HCT116 (cell line): ENCODE measurements around the gene CD82. TPM values are rescaled to one million over a fixed set of nuclear protein-coding genes. Genes with fewer than 3 reads are reported as not detected.

Experiments
- ATAC-seq: fragments of 200-7000 bp; cut with Tn5 transposase; 2 replicates; pipeline ENCODE4 v1.9.1; 2020; ENCODE audit warnings: mild to moderate bottlenecking, moderate library complexity
- BruUV-seq: library from RNA; stranded (reverse); fragments of 400-500 nt; replicated peaks from 2 replicates; lab custom pipeline; 2021; lab: Mats Ljungman, UMichigan
- CTCF ChIA-PET: fragments of 300-600 bp; sonication (Branson Sonifier 250); formaldehyde crosslinking; loops from one replicate; lab custom pipeline; 2021; ENCODE audit warnings: antibody characterized with exemption; lab: Charles Lee
- POLR2A ChIA-PET: fragments of 300-600, 350-600 bp; sonication (Branson Sonifier 250); formaldehyde crosslinking; loops from one replicate; lab custom pipeline; 2021; ENCODE audit warnings: antibody characterized with exemption; lab: Charles Lee
- RAD21 ChIA-PET, 2 experiments: fragments of 300-600 bp; sonication (Branson Sonifier 250); formaldehyde crosslinking; loops; one replicate each; lab custom pipeline; 2023; ENCODE audit warnings: low total read pairs in 2 of 2; ENCODE audit not compliant: uncharacterized antibody in 2 of 2, unreplicated experiment in 2 of 2, low non-redundant PET in 1 of 2; lab: Charles Lee
- DNase-seq: peaks from one replicate; pipeline ENCODE4 v3.0.0-alpha.2; 2010; ENCODE audit warnings: low read depth, low spot score
- H2AFZ ChIP-seq: fragments of 200-600 bp; shearing (Covaris generic), sonication (generic); 2 replicates; pipeline ENCODE4 v1.6.1; 2017; ENCODE audit warnings: low read depth, mixed run types, mixed read lengths, antibody characterized with exemption, low read length; ENCODE audit not compliant: poor library complexity, severe bottlenecking
- H3K27ac ChIP-seq: 2 replicates; pipeline ENCODE4 v1.5.1; 2012; ENCODE audit warnings: low read depth, low read length
- H3K27me3 ChIP-seq: fragments of 200-600 bp; sonication (generic); 2 replicates; pipeline ENCODE4 v1.6.1; 2016; ENCODE audit warnings: mixed run types, low read length, mixed read lengths; ENCODE audit not compliant: insufficient read depth
- H3K36me3 ChIP-seq, 2 experiments: fragments of 200-500 bp in 1 of 2; fragments of 200-600 bp in 1 of 2; sonication (Bioruptor generic) in 1 of 2; sonication (generic) in 1 of 2; 2 replicates each; pipeline versions ENCODE4 v1.5.1 to v1.6.1; 2014 to 2016; ENCODE audit warnings: low read length in 2 of 2, inconsistent platforms in 1 of 2, mixed read lengths in 1 of 2, mixed run types in 1 of 2; ENCODE audit not compliant: insufficient read depth in 2 of 2, control insufficient read depth in 1 of 2
- H3K4me1 ChIP-seq, 2 experiments: fragments of 200-600 bp in 1 of 2; sonication (generic) in 1 of 2; 2 replicates each; pipeline versions ENCODE4 v1.5.1 to v1.6.1; 2012 to 2017; ENCODE audit warnings: low read length in 2 of 2, inconsistent platforms in 1 of 2, mild to moderate bottlenecking in 1 of 2, mixed read lengths in 1 of 2, mixed run types in 1 of 2, moderate library complexity in 1 of 2; ENCODE audit not compliant: insufficient read depth in 2 of 2, control insufficient read depth in 1 of 2
- H3K4me2 ChIP-seq: fragments of 200-600 bp; sonication (generic); 2 replicates; pipeline ENCODE4 v1.6.1; 2017; ENCODE audit warnings: mixed run types, low read length, mixed read lengths
- H3K4me3 ChIP-seq, 2 experiments: fragments of 200-600 bp in 1 of 2; sonication (generic) in 1 of 2; replicated peaks in 1 of 2; 2 replicates each; pipeline ENCODE4 v1.5.1; 2011 to 2016; ENCODE audit warnings: low read length in 2 of 2, control low read depth in 1 of 2, low read depth in 1 of 2, mild to moderate bottlenecking in 1 of 2, mixed read lengths in 1 of 2, mixed run types in 1 of 2
- H3K79me2 ChIP-seq: fragments of 200-600 bp; sonication (generic); 2 replicates; pipeline ENCODE4 v1.6.1; 2017; ENCODE audit warnings: mild to moderate bottlenecking, mixed run types, low read length, moderate library complexity, mixed read lengths; ENCODE audit not compliant: insufficient read depth
- H3K9ac ChIP-seq: fragments of 200-600 bp; sonication (generic); 2 replicates; pipeline ENCODE4 v1.6.1; 2016; ENCODE audit warnings: low read length, mixed read lengths
- H3K9me2 ChIP-seq: fragments of 200-600 bp; sonication (generic), shearing (Covaris generic); 2 replicates; pipeline ENCODE4 v1.6.1; 2017; ENCODE audit warnings: mixed run types, mild to moderate bottlenecking, moderate library complexity; ENCODE audit not compliant: insufficient read depth
- H3K9me3 ChIP-seq, 2 experiments: fragments of 200-500 bp in 1 of 2; fragments of 200-600 bp in 1 of 2; sonication (Bioruptor generic) in 1 of 2; sonication (generic) in 1 of 2; 2 replicates each; pipeline ENCODE4 v1.6.1; 2014 to 2017; ENCODE audit warnings: low read length in 2 of 2, mixed read lengths in 2 of 2, inconsistent platforms in 1 of 2, low read depth in 1 of 2, mild to moderate bottlenecking in 1 of 2, mixed run types in 1 of 2, moderate library complexity in 1 of 2; ENCODE audit not compliant: control insufficient read depth in 1 of 2, insufficient read depth in 1 of 2
- H4K20me1 ChIP-seq: fragments of 200-600 bp; sonication (generic), shearing (Covaris generic); 2 replicates; pipeline ENCODE4 v1.6.1; 2017; ENCODE audit warnings: mixed run types, mild to moderate bottlenecking, moderate library complexity; ENCODE audit not compliant: insufficient read depth
- EGR1 ChIP-seq: IDR thresholded peaks from 2 replicates; pipeline ENCODE4 v1.6.1; 2012; ENCODE audit warnings: low read depth
- POLR2A ChIP-seq: IDR thresholded peaks from 2 replicates; pipeline ENCODE4 v1.7.0; 2011; ENCODE audit warnings: borderline replicate concordance; ENCODE audit not compliant: insufficient read depth, insufficient read length; ENCODE audit errors: extremely low read depth
- SIN3A ChIP-seq: IDR thresholded peaks from 2 replicates; pipeline ENCODE4 v1.6.1; 2012; ENCODE audit warnings: low read depth
- intact Hi-C: fragments of 100-400 bp; cut with micrococcal nuclease; formaldehyde crosslinking; loops from 2 replicates; pipeline ENCODE4 v1.10.0; 2022
- total RNA-seq: library from RNA; stranded (reverse); gene quantifications from one replicate; pipeline ENCODE4 v1.2.1, GENCODE V29; 2021; ENCODE audit not compliant: unreplicated experiment
- TF ChIP-seq, protein P1 (sequence below), 3 experiments: fragments of 200-600 bp in 1 of 3; sonication (generic) in 1 of 3; IDR thresholded peaks in 2 of 3; conservative IDR thresholded peaks in 1 of 3; 2 replicates each; pipeline ENCODE4 v1.5.1; 2012 to 2017; ENCODE audit warnings: low read depth in 2 of 3, low read length in 2 of 3, antibody characterized with exemption in 1 of 3, borderline replicate concordance in 1 of 3, control low read depth in 1 of 3, mild to moderate bottlenecking in 1 of 3, mixed read lengths in 1 of 3, mixed run types in 1 of 3, moderate library complexity in 1 of 3; ENCODE audit not compliant: insufficient read depth in 1 of 3
- TF ChIP-seq, protein P2 (sequence below): IDR thresholded peaks from 2 replicates; pipeline ENCODE4 v1.6.1; 2012; ENCODE audit warnings: low read depth
- TF ChIP-seq, protein P3 (sequence below): IDR thresholded peaks from 2 replicates; pipeline ENCODE4 v1.6.1; 2012

CD82 gene
- total RNA-seq, 1 experiment from 2014 or later, result 16.7 TPM

DNA sequence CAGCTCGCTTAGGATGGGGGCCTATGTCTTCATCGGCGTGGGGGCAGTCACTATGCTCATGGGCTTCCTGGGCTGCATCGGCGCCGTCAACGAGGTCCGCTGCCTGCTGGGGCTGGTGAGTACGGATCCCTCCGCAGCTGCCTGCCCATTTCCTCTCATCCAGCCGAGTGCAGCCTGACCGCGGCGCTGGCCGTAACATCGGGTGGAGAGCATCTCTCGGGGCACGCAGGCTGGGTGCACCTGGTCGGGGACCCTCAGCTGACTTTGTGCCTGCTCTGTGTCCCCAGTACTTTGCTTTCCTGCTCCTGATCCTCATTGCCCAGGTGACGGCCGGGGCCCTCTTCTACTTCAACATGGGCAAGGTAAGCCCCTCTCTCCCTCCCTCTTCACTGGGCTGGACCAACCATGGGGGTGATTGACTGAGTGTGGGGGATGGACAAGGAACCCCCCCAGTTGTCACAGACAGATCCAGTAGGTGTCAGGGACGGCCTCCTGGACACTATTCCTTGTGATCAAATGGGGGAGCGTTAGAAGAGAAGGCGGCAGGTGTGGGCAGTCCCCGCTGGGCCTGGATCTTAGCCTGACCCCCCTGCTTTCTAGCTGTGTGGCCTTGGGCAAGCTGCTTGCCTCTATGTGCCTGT, 39.7 kb downstream of the CD82 start:
- CTCF ChIA-PET, result interaction anchor here (1.3 kb wide), 1 partner anchor 12 kb away, joined by 4 read pairs; no protein-coding TSS in a partner anchor
- no peaks in the 10 kb centered on the region for H3K79me2 ChIP-seq
- POLR2A ChIA-PET, result no interaction called here

More for the DNA sequence above, 39.7 kb downstream of the CD82 start:
- H3K4me2 ChIP-seq, result no peak overlapping the region
- intact Hi-C loops, result no loop called here
- H4K20me1 ChIP-seq, result no peaks in the 10 kb centered on the region
- ATAC-seq, result no peak
- BruUV-seq, result no TSS peak
- no peaks in the 10 kb centered on the region for H3K36me3 ChIP-seq
- no peaks in the 10 kb centered on the region for H3K27me3 ChIP-seq
- no peaks in the 10 kb centered on the region for H3K9me3 ChIP-seq
- no peak overlapping the region for H3K4me3 ChIP-seq
- H3K9ac ChIP-seq, result no peak overlapping the region
- H2AFZ ChIP-seq, result no peak overlapping the region
- RAD21 ChIA-PET, result no interaction called here
- TF ChIP-seq SIN3A (no peak), POLR2A (no peak), EGR1 (no peak)
- TF ChIP-seq, protein P1, sequence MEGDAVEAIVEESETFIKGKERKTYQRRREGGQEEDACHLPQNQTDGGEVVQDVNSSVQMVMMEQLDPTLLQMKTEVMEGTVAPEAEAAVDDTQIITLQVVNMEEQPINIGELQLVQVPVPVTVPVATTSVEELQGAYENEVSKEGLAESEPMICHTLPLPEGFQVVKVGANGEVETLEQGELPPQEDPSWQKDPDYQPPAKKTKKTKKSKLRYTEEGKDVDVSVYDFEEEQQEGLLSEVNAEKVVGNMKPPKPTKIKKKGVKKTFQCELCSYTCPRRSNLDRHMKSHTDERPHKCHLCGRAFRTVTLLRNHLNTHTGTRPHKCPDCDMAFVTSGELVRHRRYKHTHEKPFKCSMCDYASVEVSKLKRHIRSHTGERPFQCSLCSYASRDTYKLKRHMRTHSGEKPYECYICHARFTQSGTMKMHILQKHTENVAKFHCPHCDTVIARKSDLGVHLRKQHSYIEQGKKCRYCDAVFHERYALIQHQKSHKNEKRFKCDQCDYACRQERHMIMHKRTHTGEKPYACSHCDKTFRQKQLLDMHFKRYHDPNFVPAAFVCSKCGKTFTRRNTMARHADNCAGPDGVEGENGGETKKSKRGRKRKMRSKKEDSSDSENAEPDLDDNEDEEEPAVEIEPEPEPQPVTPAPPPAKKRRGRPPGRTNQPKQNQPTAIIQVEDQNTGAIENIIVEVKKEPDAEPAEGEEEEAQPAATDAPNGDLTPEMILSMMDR (IDR thresholded peaks at IDR 0.05 in 2 of 3, conservative IDR thresholded peaks at IDR 0.05 in 1 of 3; ENCODE audit: borderline replicate concordance in 1 of 3, insufficient read depth in 1 of 3, low read depth in 2 of 3, low read length in 2 of 3), result no peak
- TF ChIP-seq, protein P2, sequence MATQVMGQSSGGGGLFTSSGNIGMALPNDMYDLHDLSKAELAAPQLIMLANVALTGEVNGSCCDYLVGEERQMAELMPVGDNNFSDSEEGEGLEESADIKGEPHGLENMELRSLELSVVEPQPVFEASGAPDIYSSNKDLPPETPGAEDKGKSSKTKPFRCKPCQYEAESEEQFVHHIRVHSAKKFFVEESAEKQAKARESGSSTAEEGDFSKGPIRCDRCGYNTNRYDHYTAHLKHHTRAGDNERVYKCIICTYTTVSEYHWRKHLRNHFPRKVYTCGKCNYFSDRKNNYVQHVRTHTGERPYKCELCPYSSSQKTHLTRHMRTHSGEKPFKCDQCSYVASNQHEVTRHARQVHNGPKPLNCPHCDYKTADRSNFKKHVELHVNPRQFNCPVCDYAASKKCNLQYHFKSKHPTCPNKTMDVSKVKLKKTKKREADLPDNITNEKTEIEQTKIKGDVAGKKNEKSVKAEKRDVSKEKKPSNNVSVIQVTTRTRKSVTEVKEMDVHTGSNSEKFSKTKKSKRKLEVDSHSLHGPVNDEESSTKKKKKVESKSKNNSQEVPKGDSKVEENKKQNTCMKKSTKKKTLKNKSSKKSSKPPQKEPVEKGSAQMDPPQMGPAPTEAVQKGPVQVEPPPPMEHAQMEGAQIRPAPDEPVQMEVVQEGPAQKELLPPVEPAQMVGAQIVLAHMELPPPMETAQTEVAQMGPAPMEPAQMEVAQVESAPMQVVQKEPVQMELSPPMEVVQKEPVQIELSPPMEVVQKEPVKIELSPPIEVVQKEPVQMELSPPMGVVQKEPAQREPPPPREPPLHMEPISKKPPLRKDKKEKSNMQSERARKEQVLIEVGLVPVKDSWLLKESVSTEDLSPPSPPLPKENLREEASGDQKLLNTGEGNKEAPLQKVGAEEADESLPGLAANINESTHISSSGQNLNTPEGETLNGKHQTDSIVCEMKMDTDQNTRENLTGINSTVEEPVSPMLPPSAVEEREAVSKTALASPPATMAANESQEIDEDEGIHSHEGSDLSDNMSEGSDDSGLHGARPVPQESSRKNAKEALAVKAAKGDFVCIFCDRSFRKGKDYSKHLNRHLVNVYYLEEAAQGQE, result no peak
- TF ChIP-seq, protein P3, sequence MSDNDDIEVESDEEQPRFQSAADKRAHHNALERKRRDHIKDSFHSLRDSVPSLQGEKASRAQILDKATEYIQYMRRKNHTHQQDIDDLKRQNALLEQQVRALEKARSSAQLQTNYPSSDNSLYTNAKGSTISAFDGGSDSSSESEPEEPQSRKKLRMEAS, result no peak
- no peaks in the 10 kb centered on the region for H3K9me2 ChIP-seq
- DNase-seq, result no peak
- H3K4me1 ChIP-seq, result peaks cover 0 to 5% of the 10 kb centered on the region in 2 experiments; a peak in 1 of 4 replicates
- no peak overlapping the region for H3K27ac ChIP-seq
